CD4-positive, alpha-beta T cell treated with Interleukin-6 at 100 ng/mL for 8 hours (primary cell): ENCODE data around the gene MALRD1.

Experiments used
- DNase-seq: peaks from one replicate; pipeline ENCODE4 v3.0.0-alpha.2; 2020; ENCODE audit warnings: mixed read lengths, low spot score

The MALRD1 gene

GRCh38 chr10:19231034-19231433 is 182.4 kb downstream of the MALRD1 start:
- no peak for DNase-seq

GRCh38 chr10:19245889-19246752 is 197.5 kb downstream of the MALRD1 start:
- no peak for DNase-seq

GRCh38 chr10:19247843-19248242 is 199.2 kb downstream of the MALRD1 start:
- no peak for DNase-seq

- DNase-seq: no peak
Observed at GRCh38 chr10:19250546-19250945, 201.9 kb downstream of the MALRD1 start.

GRCh38 chr10:19252531-19252930 is 203.9 kb downstream of the MALRD1 start:
- no peak for DNase-seq

GRCh38 chr10:19256331-19256730 is 207.7 kb downstream of the MALRD1 start:
- DNase-seq: no peak

GRCh38 chr10:19263262-19263661 is 214.7 kb downstream of the MALRD1 start:
- DNase-seq: no peak

GRCh38 chr10:19283285-19283684 is 234.7 kb downstream of the MALRD1 start:
- DNase-seq: no peak

GRCh38 chr10:19283786-19284185 is 235.2 kb downstream of the MALRD1 start:
- no peak for DNase-seq

- DNase-seq: no peak
Observed at GRCh38 chr10:19290770-19291169, 242.2 kb downstream of the MALRD1 start.

- DNase-seq: no peak
Observed at GRCh38 chr10:19294233-19294632, 245.6 kb downstream of the MALRD1 start.

GRCh38 chr10:19299645-19300044 is 251.0 kb downstream of the MALRD1 start:
- no peak for DNase-seq

- DNase-seq: no peak
Observed at GRCh38 chr10:19302117-19302516, 253.5 kb downstream of the MALRD1 start.

- no peak for DNase-seq
Observed at GRCh38 chr10:19310066-19310465, 261.5 kb downstream of the MALRD1 start.

- DNase-seq: no peak
Observed at GRCh38 chr10:19316204-19316870, 267.7 kb downstream of the MALRD1 start.

GRCh38 chr10:19317952-19318351 is 269.4 kb downstream of the MALRD1 start:
- no peak for DNase-seq

- no peak for DNase-seq
Observed at GRCh38 chr10:19325581-19325980, 277.0 kb downstream of the MALRD1 start.

- DNase-seq: no peak
Observed at GRCh38 chr10:19328582-19328981, 280.0 kb downstream of the MALRD1 start.

- no peak for DNase-seq
Observed at GRCh38 chr10:19329475-19329874, 280.9 kb downstream of the MALRD1 start.

- no peak for DNase-seq
Observed at GRCh38 chr10:19332304-19332703, 283.7 kb downstream of the MALRD1 start.

- DNase-seq: no peak
Observed at GRCh38 chr10:19333631-19334030, 285.0 kb downstream of the MALRD1 start.

GRCh38 chr10:19347621-19348020 is 299.0 kb downstream of the MALRD1 start:
- no peak for DNase-seq

GRCh38 chr10:19367176-19367575 is 318.6 kb downstream of the MALRD1 start:
- no peak for DNase-seq
